Body of pancreas (tissue), 4 donors: ENCODE data around the gene UBD.

Experiments used
- CTCF ChIP-seq, 7 experiments: fragments of 450-650 bp in 4 of 7; fragments of 200-600 bp in 3 of 7; sonication (generic) in 3 of 7; IDR thresholded peaks; one replicate each; pipeline ENCODE4 v1.5.1; 2016 to 2019; ENCODE audit warnings: antibody characterized with exemption in 7 of 7
- POLR2A ChIP-seq, 3 donors: fragments of 450-650 bp; IDR thresholded peaks; one replicate each; pipeline ENCODE4 v1.6.1; 2016; ENCODE audit warnings: antibody characterized with exemption in 3 of 3, mild to moderate bottlenecking in 2 of 3

DNA sequence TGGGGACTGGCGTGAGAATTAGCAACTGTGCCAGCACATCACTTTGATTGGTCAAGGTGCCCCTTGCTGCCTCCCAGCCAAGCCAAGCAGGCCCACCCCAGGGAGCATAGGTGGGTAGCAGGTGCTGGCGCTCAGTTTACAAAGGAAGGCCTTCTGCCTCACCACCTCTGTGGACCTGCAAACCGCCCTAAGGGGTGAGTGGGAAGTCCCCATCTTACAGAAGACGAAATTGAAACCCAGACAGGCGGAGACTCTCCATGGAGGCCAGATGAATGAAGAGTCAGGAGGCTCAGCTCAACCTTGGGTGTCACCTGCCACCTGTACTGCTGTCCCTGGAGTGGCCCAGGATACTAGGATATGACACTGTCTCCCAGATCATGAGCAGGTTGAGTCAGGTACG lies 50.3 kb downstream of the UBD start:
- no peak for TF ChIP-seq CTCF (IDR thresholded peaks at IDR 0.05)
- TF ChIP-seq POLR2A (IDR thresholded peaks at IDR 0.05) = no peak
